Common myeloid progenitor, CD34-positive (primary cell): Measurements from ENCODE around the gene RSPH9.
"Not testable (repeated sequence)": the region's sequence is repeated elsewhere in the genome, so short reads cannot be mapped to it uniquely, and the experiment has no call there.

ENCODE experiments used
- CTCF ChIA-PET: fragments of 350-600 bp; sonication (Branson Sonifier 250); formaldehyde crosslinking; loops from one replicate; lab custom pipeline; 2021; ENCODE audit warnings: antibody characterized with exemption; lab: Charles Lee
- POLR2A ChIA-PET: fragments of 350-600 bp; sonication (Branson Sonifier 250); formaldehyde crosslinking; loops from one replicate; lab custom pipeline; 2021; ENCODE audit warnings: antibody characterized with exemption; lab: Charles Lee
- DNase-seq, 3 donors: peaks; one replicate each; pipeline versions ENCODE4 v3.0.0 to v3.0.0-alpha.2; 2013
- H3K27ac ChIP-seq, 2 experiments: 1 replicate in 1 of 2; 2 replicates in 1 of 2; pipeline ENCODE4 v1.7.0; 2013; ENCODE audit warnings: inconsistent platforms in 2 of 2, low read length in 2 of 2, mild to moderate bottlenecking in 2 of 2, low read depth in 1 of 2, moderate library complexity in 1 of 2; ENCODE audit not compliant: severe bottlenecking in 2 of 2, insufficient read depth in 1 of 2, poor library complexity in 1 of 2
- H3K27me3 ChIP-seq, 5 experiments: replicated peaks in 2 of 5; 1 replicate in 3 of 5; 2 replicates in 2 of 5; pipeline versions ENCODE4 v1.6.1 to v1.7.0; 2013; ENCODE audit warnings: low read length in 4 of 5, mild to moderate bottlenecking in 2 of 5, moderate library complexity in 2 of 5, inconsistent platforms in 1 of 5; ENCODE audit not compliant: insufficient read depth in 5 of 5, control insufficient read depth in 4 of 5
- H3K36me3 ChIP-seq, 4 experiments: 1 replicate in 2 of 4; 2 replicates in 2 of 4; pipeline versions ENCODE4 v1.6.1 to v1.7.0; 2013; ENCODE audit warnings: low read length in 3 of 4, control low read depth in 1 of 4, mild to moderate bottlenecking in 1 of 4; ENCODE audit not compliant: control insufficient read depth in 4 of 4, insufficient read depth in 4 of 4
- H3K4me1 ChIP-seq, 4 experiments: 1 replicate in 3 of 4; 2 replicates in 1 of 4; pipeline versions ENCODE4 v1.6.1 to v1.7.1; 2013; ENCODE audit warnings: low read length in 3 of 4, mild to moderate bottlenecking in 3 of 4, control low read depth in 1 of 4, inconsistent platforms in 1 of 4, moderate library complexity in 1 of 4; ENCODE audit not compliant: control insufficient read depth in 4 of 4, insufficient read depth in 4 of 4; ENCODE audit errors: control extremely low read depth in 1 of 4
- H3K4me3 ChIP-seq, 7 experiments: 1 replicate in 4 of 7; 2 replicates in 3 of 7; pipeline versions ENCODE4 v1.5.1 to v1.7.0; 2013; ENCODE audit warnings: mild to moderate bottlenecking in 7 of 7, low read length in 6 of 7, moderate library complexity in 6 of 7, inconsistent platforms in 2 of 7, low read depth in 2 of 7, control low read depth in 1 of 7; ENCODE audit not compliant: insufficient read depth in 4 of 7, control insufficient read depth in 1 of 7; ENCODE audit errors: extremely low read depth in 1 of 7
- H3K9me3 ChIP-seq, 5 experiments: 1 replicate in 4 of 5; 2 replicates in 1 of 5; pipeline versions ENCODE4 v1.6.1 to v1.7.1; 2013; ENCODE audit warnings: low read length in 4 of 5, mild to moderate bottlenecking in 2 of 5, inconsistent platforms in 1 of 5, low read depth in 1 of 5, moderate library complexity in 1 of 5; ENCODE audit not compliant: control insufficient read depth in 4 of 5, insufficient read depth in 2 of 5; ENCODE audit errors: control extremely low read depth in 1 of 5
- WGBS: methylation state at CpG from one replicate; pipeline ENCODE4 v1.1.5; 2013; ENCODE audit not compliant: insufficient coverage; 5-methylcytosine and 5-hydroxymethylcytosine counted together

Gene RSPH9

DNA sequence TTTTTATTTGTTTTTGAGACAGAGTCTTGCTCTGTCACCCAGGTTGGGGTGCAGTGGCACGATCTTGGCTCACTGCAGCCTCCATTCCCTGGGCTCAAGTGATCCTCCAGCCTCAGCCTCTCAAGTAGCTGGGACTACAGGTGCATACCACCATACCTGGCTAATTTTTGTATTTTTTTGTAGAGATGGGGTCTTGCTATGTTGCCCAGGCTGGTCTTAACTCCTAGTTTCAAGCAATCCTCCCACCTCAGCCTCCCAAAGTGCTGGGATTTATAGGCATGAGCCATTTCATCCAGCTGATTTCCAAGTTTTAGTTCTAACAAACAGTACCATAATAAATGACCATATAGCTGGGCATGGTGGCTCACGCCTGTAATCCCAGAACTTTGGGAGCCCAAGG lies 8.0 kb downstream of the RSPH9 start:
- POLR2A ChIA-PET, H3K36me3 ChIP-seq, H3K27me3 ChIP-seq, H3K4me3 ChIP-seq, H3K4me1 ChIP-seq, H3K9me3 ChIP-seq, DNase-seq, H3K27ac ChIP-seq: not testable (repeated sequence)
- WGBS: 92% methylated on average over 1 of the region's 2 CpGs
- CTCF ChIA-PET: interaction anchor here (1.1 to 2.3 kb wide), 2 partner anchors 13 kb away, joined by 3 to 5 read pairs; no protein-coding TSS in a partner anchor

DNA sequence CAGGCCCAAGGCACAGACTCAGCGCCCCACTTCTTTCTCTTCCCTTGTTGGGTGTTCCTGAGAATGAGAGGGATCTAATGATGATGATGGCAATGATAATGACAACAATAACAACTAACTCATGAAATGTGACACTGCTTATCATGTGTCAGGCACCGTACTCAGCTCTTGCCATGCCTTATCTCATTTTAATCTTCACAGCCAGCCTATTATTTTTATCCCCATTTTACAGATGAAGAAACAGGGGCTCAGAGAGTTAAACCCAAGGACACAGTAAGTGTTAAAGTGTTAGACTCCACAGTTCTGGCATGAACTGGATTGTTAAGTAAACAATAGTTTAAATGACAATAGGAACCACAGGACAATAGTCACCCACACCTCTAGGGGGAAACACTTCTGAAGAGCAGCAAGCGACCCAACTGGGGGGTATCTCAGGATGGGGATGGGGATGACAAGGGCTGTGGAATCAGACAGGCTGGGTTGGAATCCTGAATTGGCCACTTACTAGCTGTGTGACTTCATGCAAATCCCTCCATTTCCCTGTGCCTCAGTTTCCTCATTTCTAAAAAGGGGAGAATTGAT lies 12.5 kb downstream of the RSPH9 start:
- H3K9me3 ChIP-seq: peaks cover 0 to 9% (median 0%) of the 10 kb centered on the region in 5 experiments
- DNase-seq: no peak
- CTCF ChIA-PET: interaction anchor here (1.4 to 1.5 kb wide), 2 partner anchors 9 to 48 kb away, joined by 4 read pairs; no protein-coding TSS in a partner anchor
- H3K27me3 ChIP-seq: no peaks in the 10 kb centered on the region
- H3K4me1 ChIP-seq: no peaks in the 10 kb centered on the region
- H3K4me3 ChIP-seq: no peak overlapping the region
- no peaks in the 10 kb centered on the region for H3K36me3 ChIP-seq
- POLR2A ChIA-PET: interaction anchor here (0.9 kb wide), 1 partner anchor 8 kb away, joined by 3 read pairs; no protein-coding TSS in a partner anchor
- H3K27ac ChIP-seq: no peak overlapping the region
- 100% methylated on average over 1 of the region's 3 CpGs for WGBS

DNA sequence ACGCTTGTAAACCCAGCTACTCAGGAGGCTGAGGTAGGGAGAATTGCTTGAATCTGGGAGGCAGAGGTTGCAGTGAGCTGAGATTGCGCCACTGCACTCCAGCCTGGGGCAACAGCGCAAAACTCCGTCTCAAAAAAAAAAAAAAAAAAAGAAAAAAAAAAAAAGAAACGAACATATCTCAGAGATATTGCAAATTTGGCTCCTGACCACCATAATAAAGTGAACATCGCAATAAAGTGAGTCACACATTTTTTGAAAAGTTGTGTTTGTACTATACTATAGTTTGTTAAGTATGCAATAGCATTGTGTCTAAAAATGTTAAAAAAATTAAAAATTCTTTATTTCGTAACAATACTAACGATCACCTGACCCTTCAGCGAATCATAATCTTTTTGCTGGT lies 13.3 kb downstream of the RSPH9 start:
- Histone ChIP-seq H3K4me3 (no peak overlapping the region), H3K36me3 (no peaks in the 10 kb centered on the region), H3K27ac (no peak overlapping the region), H3K4me1 (no peaks in the 10 kb centered on the region), H3K27me3 (no peaks in the 10 kb centered on the region), H3K9me3 (peaks cover 0 to 9% (median 0%) of the 10 kb centered on the region in 5 experiments)
- 98% methylated on average over 4 of the region's 9 CpGs for WGBS
- CTCF ChIA-PET: interaction anchor here (1.0 to 1.4 kb wide), 2 partner anchors 8 to 10 kb away, joined by 4 read pairs; no protein-coding TSS in a partner anchor
- DNase-seq: no peak
- POLR2A ChIA-PET: interaction anchor here (0.9 kb wide), 1 partner anchor 8 kb away, joined by 3 read pairs; no protein-coding TSS in a partner anchor

DNA sequence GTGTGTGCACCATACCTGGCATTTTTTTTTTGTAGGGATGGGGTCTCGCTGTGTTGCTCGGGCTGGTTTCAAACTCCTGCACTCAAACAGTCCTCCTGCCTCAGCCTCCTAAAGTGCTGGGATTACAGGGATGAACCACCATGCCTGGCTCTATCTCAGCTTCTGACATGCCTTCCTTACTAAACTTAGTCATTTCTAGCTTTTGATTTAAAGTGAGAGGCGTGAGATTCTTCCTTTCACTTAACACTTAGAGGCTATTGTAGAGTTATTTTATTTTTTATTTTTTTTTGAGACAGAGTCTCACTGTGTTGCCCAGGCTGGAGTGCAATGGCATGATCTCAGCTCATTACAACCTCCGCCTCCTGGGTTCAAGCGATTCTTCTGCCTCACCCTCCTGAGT lies 18.1 kb downstream of the RSPH9 start:
- WGBS: 100% methylated on average over 2 of the region's 5 CpGs
- CTCF ChIA-PET: interaction anchor here (1.6 to 2.0 kb wide), 2 partner anchors 22 to 417 kb away, joined by 3 to 6 read pairs; no protein-coding TSS in a partner anchor
- H3K9me3 ChIP-seq: not testable (repeated sequence)

DNA sequence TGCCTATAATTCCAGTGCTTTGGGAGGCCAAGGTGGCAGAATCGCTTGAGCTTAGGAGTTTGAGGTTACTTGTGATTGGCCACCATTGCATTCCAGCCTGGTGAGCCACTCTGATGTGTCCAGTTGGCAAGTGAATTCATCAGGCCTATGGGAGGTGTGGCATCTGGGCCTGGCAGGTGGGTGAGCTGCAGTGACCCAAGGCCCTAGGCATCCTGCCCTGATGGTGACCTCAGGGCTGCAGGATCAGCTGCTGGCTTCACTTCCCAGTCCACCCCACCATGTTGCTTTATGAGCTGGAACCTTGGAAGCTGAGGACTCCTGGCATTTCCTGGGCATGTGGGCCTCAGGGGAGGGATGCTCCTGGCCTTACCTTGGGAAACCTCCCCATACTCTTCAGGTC lies 20.5 kb downstream of the RSPH9 start:
- no peak for DNase-seq
- 100% methylated on average over 1 of the region's 1 CpG for WGBS
- Histone ChIP-seq H3K9me3 (peaks cover 0 to 5% (median 0%) of the 10 kb centered on the region in 5 experiments), H3K4me1 (peaks cover 0 to 15% (median 13%) of the 10 kb centered on the region in 4 experiments), H3K4me3 (no peak overlapping the region), H3K27me3 (no peaks in the 10 kb centered on the region), H3K36me3 (peaks cover 0 to 3% (median 0%) of the 10 kb centered on the region in 4 experiments), H3K27ac (no peak overlapping the region)
- CTCF ChIA-PET: interaction anchor here (0.7 to 9.1 kb wide), 15 partner anchors 9 to 412 kb away, joined by 3 to 89 read pairs (median 6); partner anchors contain the start of gene GTPBP2
- POLR2A ChIA-PET: interaction anchor here (0.6 to 1.0 kb wide), 3 partner anchors 7 to 109 kb away, joined by 3 to 4 read pairs (median 3); no protein-coding TSS in a partner anchor

More for the DNA sequence above, 18.1 kb downstream of the RSPH9 start:
- DNase-seq, POLR2A ChIA-PET, H3K27me3 ChIP-seq, H3K36me3 ChIP-seq, H3K4me1 ChIP-seq, H3K27ac ChIP-seq, H3K4me3 ChIP-seq: not testable (repeated sequence)

DNA sequence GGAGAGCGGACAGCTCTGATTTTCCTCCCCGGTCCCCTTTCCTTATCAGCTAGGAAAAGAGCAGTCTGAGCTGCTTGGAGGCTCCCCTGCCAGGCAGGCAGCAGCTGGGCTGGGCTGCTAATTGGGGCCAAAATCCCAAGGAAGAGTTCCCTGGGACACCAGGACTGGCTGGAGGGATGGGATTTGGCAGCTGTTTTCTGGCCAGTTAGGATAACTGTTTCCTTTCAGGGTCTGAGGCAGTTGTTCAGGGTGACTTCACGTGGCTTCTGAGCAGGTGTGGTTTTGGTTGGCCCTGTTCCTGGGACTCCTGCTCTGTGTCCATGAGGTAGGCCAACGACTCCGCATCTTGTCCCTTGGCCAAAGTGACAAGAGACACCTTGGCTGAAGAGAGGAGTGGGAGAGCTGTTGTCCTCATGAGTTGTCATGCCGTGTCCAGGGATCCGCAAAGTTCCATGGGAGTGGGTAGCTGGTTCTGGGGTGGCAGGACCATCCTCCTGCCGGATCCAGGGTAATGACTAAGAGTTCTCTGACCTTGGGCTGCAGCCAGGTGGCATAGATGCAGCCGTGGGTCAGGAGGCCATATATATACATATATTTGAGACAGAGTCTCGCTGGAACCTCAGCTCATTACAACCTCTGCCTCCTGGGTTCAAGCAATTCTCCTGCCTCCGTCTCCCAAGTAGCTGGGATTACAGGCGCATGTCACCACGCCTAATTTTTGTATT lies 21.5 kb downstream of the RSPH9 start:
- 86% methylated on average over 10 of the region's 13 CpGs for WGBS

More for the DNA sequence above, 21.5 kb downstream of the RSPH9 start:
- POLR2A ChIA-PET: interaction anchor here (0.6 to 1.0 kb wide), 2 partner anchors 8 to 108 kb away, joined by 3 to 4 read pairs; no protein-coding TSS in a partner anchor
- peaks cover 0 to 18% (median 14%) of the 10 kb centered on the region in 4 experiments for H3K4me1 ChIP-seq
- peaks cover 2 to 11% (median 8%) of the 10 kb centered on the region in 4 experiments for H3K36me3 ChIP-seq
- DNase-seq: no peak
- no peaks in the 10 kb centered on the region for H3K9me3 ChIP-seq
- no peak overlapping the region for H3K27ac ChIP-seq
- H3K27me3 ChIP-seq: no peaks in the 10 kb centered on the region
- CTCF ChIA-PET: interaction anchor here (0.6 to 9.1 kb wide), 25 partner anchors 8 to 667 kb away, joined by 3 to 89 read pairs (median 4); partner anchors contain the start of genes GTPBP2 and RSPH9
- H3K4me3 ChIP-seq: no peak overlapping the region
